Retinal pigment epithelial cell (primary cell): Measurements from ENCODE around the gene ARSI.

ENCODE experiments used
- DNase-seq: peaks from one replicate; pipeline ENCODE4 v3.0.0-alpha.2; 2010; ENCODE audit warnings: low read depth
- H3K4me3 ChIP-seq: 2 replicates; pipeline ENCODE4 v1.5.1; 2011; ENCODE audit warnings: mild to moderate bottlenecking, low read length, control low read depth, moderate library complexity
- CTCF ChIP-seq: conservative IDR thresholded peaks from 2 replicates; pipeline ENCODE4 v1.5.1; 2011; ENCODE audit warnings: low read depth, low read length, control low read depth, inconsistent platforms

ARSI gene

GRCh38 chr5:150302301-150303069, at the start of gene ARSI:
TSS of gene ARSI (minus strand) at chr5:150302905. CDS start at chr5:150302373, 532 bp downstream.
- DNase-seq = peak; percentile 78
- peak within 1 kb of the TSS; percentile 50 for H3K4me3 ChIP-seq
- peak; percentile 34 for TF ChIP-seq CTCF

GRCh38 chr5:150350524-150351344, 48.0 kb upstream of the ARSI start:
- no peak overlapping the region for H3K4me3 ChIP-seq
- peak; percentile 51 for DNase-seq
- peak; percentile 72 for TF ChIP-seq CTCF

GRCh38 chr5:150349681-150350275, 47.1 kb upstream of the ARSI start:
- no peak for DNase-seq
- TF ChIP-seq CTCF = no peak
- H3K4me3 ChIP-seq = no peak overlapping the region

GRCh38 chr5:150347451-150347850, 44.7 kb upstream of the ARSI start:
- no peak for DNase-seq
- TF ChIP-seq CTCF = no peak
- no peak overlapping the region for H3K4me3 ChIP-seq

GRCh38 chr5:150347003-150347402, 44.3 kb upstream of the ARSI start:
- H3K4me3 ChIP-seq = no peak overlapping the region
- no peak for DNase-seq
- no peak for TF ChIP-seq CTCF

- DNase-seq = no peak
- H3K4me3 ChIP-seq = no peak overlapping the region
- TF ChIP-seq CTCF = no peak
These were observed 43.9 kb upstream of the ARSI start for GRCh38 chr5:150346592-150346991.
